Hepatocyte (in vitro differentiated cells): ENCODE results near the gene RCCD1.

Experiments used
- CTCF ChIP-seq: fragments of 200-600 bp; sonication (generic); IDR thresholded peaks from 2 replicates; pipeline ENCODE4 v1.5.1; 2016; ENCODE audit warnings: antibody characterized with exemption, mild to moderate bottlenecking; ENCODE audit not compliant: poor library complexity
- EZH2 ChIP-seq: fragments of 200-600 bp; sonication (generic); IDR thresholded peaks from 2 replicates; pipeline ENCODE4 v1.6.1; 2016; ENCODE audit warnings: antibody characterized with exemption, mild to moderate bottlenecking, borderline replicate concordance

GRCh38 chr15:90981681-90982080 is 27.0 kb downstream of the RCCD1 start:
- TF ChIP-seq CTCF (no peak), EZH2 (no peak)
